DOHH2 (cell line): ENCODE results near the gene FAM234B.

Experiments
- EZH2phosphoT487 ChIP-seq: fragments of 200-600 bp; sonication (generic); IDR thresholded peaks from 2 replicates; pipeline ENCODE4 v1.6.1; 2017; ENCODE audit warnings: borderline replicate concordance, mild to moderate bottlenecking, antibody characterized with exemption, low read length, moderate library complexity, mixed read lengths
- TF ChIP-seq, protein P1 (sequence below): fragments of 200-600 bp; sonication (generic); IDR thresholded peaks from one replicate; pipeline ENCODE4 v1.5.1; 2014; ENCODE audit warnings: antibody characterized with exemption, mild to moderate bottlenecking, low read depth, low read length; ENCODE audit not compliant: poor library complexity, severe bottlenecking

DNA sequence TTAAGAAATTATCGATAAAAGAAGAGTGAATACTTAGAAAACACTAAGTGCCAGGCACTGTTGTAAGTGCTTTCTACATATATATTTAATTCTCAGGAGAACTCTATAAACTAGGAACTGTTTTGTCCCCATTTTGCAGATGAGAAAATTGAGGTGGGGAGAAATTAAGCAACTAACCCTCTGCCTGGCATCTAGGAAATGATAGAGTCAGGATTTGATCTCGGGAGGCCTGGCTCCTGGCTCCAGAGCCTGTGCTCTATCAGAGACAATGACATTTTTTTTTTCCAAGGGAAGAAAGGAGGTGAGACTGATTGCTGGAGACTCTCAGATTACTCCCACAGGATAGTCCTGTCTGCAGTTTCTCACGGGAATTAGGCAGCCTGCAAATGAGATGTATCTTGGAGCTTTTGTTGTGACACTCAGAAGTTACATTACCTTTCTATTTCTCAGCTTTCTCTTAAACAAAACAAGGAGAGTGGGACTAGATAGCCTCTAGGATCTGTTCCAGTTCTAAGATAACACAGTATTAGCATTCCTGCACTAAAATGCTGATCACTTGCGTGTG, 1.4 kb upstream of the FAM234B start:
- TF ChIP-seq, protein P1, sequence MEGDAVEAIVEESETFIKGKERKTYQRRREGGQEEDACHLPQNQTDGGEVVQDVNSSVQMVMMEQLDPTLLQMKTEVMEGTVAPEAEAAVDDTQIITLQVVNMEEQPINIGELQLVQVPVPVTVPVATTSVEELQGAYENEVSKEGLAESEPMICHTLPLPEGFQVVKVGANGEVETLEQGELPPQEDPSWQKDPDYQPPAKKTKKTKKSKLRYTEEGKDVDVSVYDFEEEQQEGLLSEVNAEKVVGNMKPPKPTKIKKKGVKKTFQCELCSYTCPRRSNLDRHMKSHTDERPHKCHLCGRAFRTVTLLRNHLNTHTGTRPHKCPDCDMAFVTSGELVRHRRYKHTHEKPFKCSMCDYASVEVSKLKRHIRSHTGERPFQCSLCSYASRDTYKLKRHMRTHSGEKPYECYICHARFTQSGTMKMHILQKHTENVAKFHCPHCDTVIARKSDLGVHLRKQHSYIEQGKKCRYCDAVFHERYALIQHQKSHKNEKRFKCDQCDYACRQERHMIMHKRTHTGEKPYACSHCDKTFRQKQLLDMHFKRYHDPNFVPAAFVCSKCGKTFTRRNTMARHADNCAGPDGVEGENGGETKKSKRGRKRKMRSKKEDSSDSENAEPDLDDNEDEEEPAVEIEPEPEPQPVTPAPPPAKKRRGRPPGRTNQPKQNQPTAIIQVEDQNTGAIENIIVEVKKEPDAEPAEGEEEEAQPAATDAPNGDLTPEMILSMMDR = no peak
- TF ChIP-seq EZH2phosphoT487 = no peak
